K562 (cell line): Measurements from ENCODE around the gene PACRG. TPM values are rescaled to one million over a fixed set of nuclear protein-coding genes. Genes with fewer than 3 reads are reported as not detected.

Experiments
- ATAC-seq: fragments of 200-7000 bp; cut with Tn5 transposase; 3 replicates; pipeline ENCODE4 v1.9.1; 2020; ENCODE audit warnings: moderate library complexity
- BruUV-seq: library from RNA; stranded (reverse); fragments of 400-500 nt; replicated peaks from 2 replicates; lab custom pipeline; 2021; lab: Mats Ljungman, UMichigan
- CTCF ChIA-PET: fragments of 300-600 bp; formaldehyde crosslinking; extraction: SDS; loops from one replicate; lab custom pipeline; 2021; ENCODE audit warnings: low intra/inter-chr PET ratio; lab: Yijun Ruan, JAX
- POLR2A ChIA-PET: fragments of 300-600, 350-650 bp; sonication (Branson Sonifier 250); formaldehyde crosslinking; extraction: SDS; loops from one replicate; lab custom pipeline; 2021; ENCODE audit warnings: antibody characterized with exemption, inconsistent platforms; lab: Yijun Ruan, JAX
- DNase-seq, 4 experiments: peaks; one replicate each; pipeline versions ENCODE4 v3.0.0 to v3.0.0-alpha.2; 2011 to 2018; ENCODE audit warnings: low spot score in 3 of 4, mixed read lengths in 3 of 4; ENCODE audit errors: extremely low read depth in 1 of 4
- FAIRE-seq: peaks from 2 replicates; lab custom pipeline; 2011; peaks lifted over from hg19 to GRCh38; lab: Jason Lieb, UNC
- H2AFZ ChIP-seq: 2 replicates; pipeline ENCODE4 v1.6.0; 2011; ENCODE audit warnings: low read depth, low read length, control low read depth, inconsistent platforms
- H3K27ac ChIP-seq: fragments of 200-600 bp; 3 replicates; pipeline ENCODE4 v1.8.0; 2011; ENCODE audit warnings: low read depth, mild to moderate bottlenecking, control low read depth, inconsistent platforms, low read length, moderate library complexity, mixed read lengths; ENCODE audit errors: extremely low read depth
- H3K27me3 ChIP-seq, 2 experiments: fragments of 300-600 bp in 1 of 2; 2 replicates in 1 of 2; 3 replicates in 1 of 2; pipeline versions ENCODE4 v1.6.0 to v1.8.0; 2011; ENCODE audit warnings: inconsistent platforms in 2 of 2, low read length in 2 of 2, mild to moderate bottlenecking in 1 of 2, mixed read lengths in 1 of 2, moderate library complexity in 1 of 2; ENCODE audit not compliant: control insufficient read depth in 2 of 2, insufficient read depth in 2 of 2
- H3K36me3 ChIP-seq: fragments of 300-600 bp; 3 replicates; pipeline ENCODE4 v1.8.0; 2011; ENCODE audit warnings: mild to moderate bottlenecking, low read length, inconsistent platforms; ENCODE audit not compliant: control insufficient read depth, insufficient read depth
- H3K4me1 ChIP-seq, 2 experiments: fragments of 200-600 bp in 1 of 2; replicated peaks in 1 of 2; 2 replicates in 1 of 2; 3 replicates in 1 of 2; pipeline versions ENCODE4 v1.5.1 to v1.8.0; 2011; ENCODE audit warnings: inconsistent platforms in 2 of 2, low read length in 2 of 2, mild to moderate bottlenecking in 1 of 2, mixed read lengths in 1 of 2, moderate library complexity in 1 of 2; ENCODE audit not compliant: control insufficient read depth in 2 of 2, insufficient read depth in 2 of 2
- H3K4me2 ChIP-seq: 2 replicates; pipeline ENCODE4 v1.6.1; 2011; ENCODE audit warnings: low read length, control low read depth, inconsistent platforms, mixed read lengths; ENCODE audit not compliant: insufficient read depth
- H3K4me3 ChIP-seq: fragments of 200-600 bp; sonication (generic), shearing (Covaris generic); 2 replicates; pipeline ENCODE4 v1.5.1; 2016; ENCODE audit warnings: control low read depth, inconsistent platforms
- H3K79me2 ChIP-seq: fragments of 200-600 bp; 3 replicates; pipeline ENCODE4 v1.8.0; 2011; ENCODE audit warnings: low read length, inconsistent platforms; ENCODE audit not compliant: control insufficient read depth, insufficient read depth
- H3K9ac ChIP-seq, 2 experiments: 2 replicates each; pipeline versions ENCODE4 v1.6.0 to v1.6.1; 2011; ENCODE audit warnings: low read depth in 2 of 2, low read length in 2 of 2, control low read depth in 1 of 2, inconsistent platforms in 1 of 2, mild to moderate bottlenecking in 1 of 2, mixed read lengths in 1 of 2; ENCODE audit not compliant: insufficient read depth in 1 of 2
- H3K9me1 ChIP-seq: one replicate; pipeline ENCODE4 v1.6.0; 2011; ENCODE audit warnings: inconsistent platforms, mild to moderate bottlenecking, low read length, moderate library complexity; ENCODE audit not compliant: control insufficient read depth, insufficient read depth
- H3K9me3 ChIP-seq: replicated peaks from 2 replicates; pipeline ENCODE4 v1.5.1; 2011; ENCODE audit warnings: low read depth, low read length, inconsistent platforms; ENCODE audit not compliant: control insufficient read depth, insufficient read depth
- H4K20me1 ChIP-seq: replicated peaks from 2 replicates; pipeline ENCODE4 v1.6.1; 2011; ENCODE audit warnings: low read length, inconsistent platforms, mixed read lengths; ENCODE audit not compliant: control insufficient read depth, insufficient read depth
- CREB3L1 ChIP-seq: fragments of 450-650 bp; IDR thresholded peaks from 2 replicates; pipeline ENCODE4 v1.6.1; 2014; ENCODE audit warnings: low read depth, mild to moderate bottlenecking, moderate library complexity, borderline replicate concordance
- E2F5 ChIP-seq: sonication (generic); formaldehyde crosslinking; IDR thresholded peaks from 2 replicates; pipeline ENCODE4 v1.8.0; 2022; ENCODE audit warnings: mild to moderate bottlenecking, missing genetic modification reagents
- HBP1 ChIP-seq: fragments of 450-650 bp; formaldehyde crosslinking; IDR thresholded peaks from 2 replicates; pipeline ENCODE4 v1.4.0; 2022; ENCODE audit warnings: missing genetic modification characterization
- ID3 ChIP-seq, 2 experiments: fragments of 250-450 bp in 1 of 2; fragments of 450-650 bp in 1 of 2; sonication (Bioruptor Pico) in 1 of 2; IDR thresholded peaks; 2 replicates each; pipeline versions ENCODE4 v1.6.1 to v1.8.0; 2016 to 2021; ENCODE audit warnings: mild to moderate bottlenecking in 2 of 2, moderate library complexity in 2 of 2, missing compliant biosample characterization in 1 of 2, missing genetic modification characterization in 1 of 2
- KAT8 ChIP-seq: fragments of 450-650 bp; IDR thresholded peaks from 2 replicates; pipeline ENCODE4 v1.6.1; 2016; ENCODE audit warnings: low read depth, mild to moderate bottlenecking
- PURB ChIP-seq: sonication (generic); formaldehyde crosslinking; IDR thresholded peaks from 2 replicates; pipeline ENCODE4 v1.9.0; 2021; ENCODE audit warnings: low read depth, mild to moderate bottlenecking, missing genetic modification reagents
- SNIP1 ChIP-seq: fragments of 450-650 bp; IDR thresholded peaks from 2 replicates; pipeline ENCODE4 v1.7.1; 2017; ENCODE audit warnings: low read depth, mild to moderate bottlenecking
- TAL1 ChIP-seq: fragments of 450-650 bp; IDR thresholded peaks from 2 replicates; pipeline ENCODE4 v1.6.1; 2016; ENCODE audit warnings: mild to moderate bottlenecking
- ZC3H11A ChIP-seq: IDR thresholded peaks from 2 replicates; pipeline ENCODE4 v1.6.1; 2012; ENCODE audit warnings: low read depth, low read length, improper control_type of control experiment
- ZFX ChIP-seq: sonication (generic); formaldehyde crosslinking; IDR thresholded peaks from 2 replicates; pipeline ENCODE4 v1.8.0; 2022; ENCODE audit warnings: mild to moderate bottlenecking, missing genetic modification reagents, moderate library complexity
- ZNF609 ChIP-seq: sonication (generic); formaldehyde crosslinking; IDR thresholded peaks from 2 replicates; pipeline ENCODE4 v1.8.1; 2023; ENCODE audit warnings: missing genetic modification reagents, mild to moderate bottlenecking, borderline replicate concordance
- WGBS: fragments of 100-300 bp; shearing (Covaris generic); methylation state at CpG from one replicate; pipeline ENCODE4 v1.1.6; 2016; ENCODE audit warnings: low coverage, mixed read lengths; ENCODE audit not compliant: insufficient coverage; ENCODE audit errors: missing lambda C conversion rate; 5-methylcytosine and 5-hydroxymethylcytosine counted together
- in situ Hi-C: fragments of 300-500 bp; cut with MboI; formaldehyde crosslinking; loops from 4 replicates; pipeline ENCODE4 v1.15.0; 2018; ENCODE audit warnings: inconsistent platforms, mixed read lengths
- intact Hi-C: fragments of 100-400 bp; cut with micrococcal nuclease; formaldehyde crosslinking; loops from 2 replicates; pipeline ENCODE4 v1.14.2; 2022
- polyA plus RNA-seq, 8 experiments: library from polyadenylated mRNA; depleted of rRNA in 4 of 8; stranded (reverse) in 5 of 8; unstranded in 3 of 8; fragments of >200 nt; fragmentation: Nextera tagmentation in 2 of 8; fragmentation: Illumina TruSeq in 1 of 8; extraction: Ambion mirVana in 2 of 8; extraction: Trizol in 1 of 8; gene quantifications; 2 replicates each; pipeline versions ENCODE4 v1.2.1 to v1.2.3, GENCODE V29; 2011 to 2014; ENCODE audit warnings: inconsistent platforms in 1 of 8, missing spikeins in 1 of 8
- total RNA-seq, 7 experiments: library from RNA; depleted of rRNA in 6 of 7; stranded (reverse); fragments of >200 nt in 6 of 7; fragmentation: Illumina TruSeq in 2 of 7; extraction: Trizol in 2 of 7; gene quantifications; 2 replicates each; pipeline versions ENCODE4 v1.2.1 to v1.2.3, GENCODE V29; 2011 to 2021; ENCODE audit warnings: low replicate concordance in 1 of 7

PACRG gene
- total and polyA plus RNA-seq, 9 of the 15 experiments (the other 6 are each of a cell fraction or from before 2014, with no cell fraction given) = 0.04 TPM; not detected in 8

- TF ChIP-seq ZNF609 (CRISPR knock-in tag) = no peak
- no peak for TF ChIP-seq SNIP1
These were observed 18.3 kb upstream of the PACRG start (continued) for GRCh38 chr6:162709431-162709830.

GRCh38 chr6:162710419-162710818, 17.4 kb upstream of the PACRG start:
- DNase-seq = no peak
- POLR2A ChIA-PET = interaction anchor here (1.1 kb wide), 1 partner anchor 40 kb away, joined by 3 read pairs; no protein-coding TSS in a partner anchor
- H3K9me3 ChIP-seq = no peaks in the 10 kb centered on the region
- TF ChIP-seq TAL1 (no peak), PURB (no peak), ZFX (CRISPR knock-in tag) (no peak), CREB3L1 (no peak), E2F5 (CRISPR knock-in tag) (no peak), ID3 (CRISPR knock-in tag; IDR thresholded peaks at IDR 0.05) (no peak), ID3 (tag; IDR thresholded peaks at IDR 0.05) (no peak), KAT8 (no peak), ZC3H11A (no peak), HBP1 (CRISPR knock-in tag) (no peak)

More at GRCh38 chr6:162710419-162710818, 17.4 kb upstream of the PACRG start:
- CTCF ChIA-PET = no interaction called here
- in situ Hi-C loops (no loop called here), intact Hi-C loops (no loop called here)
- no peak for FAIRE-seq
- no peaks in the 10 kb centered on the region for H3K79me2 ChIP-seq
- 0% methylated on average over 1 of the region's 1 CpG for WGBS
- no peaks in the 10 kb centered on the region for H3K4me1 ChIP-seq
- H3K4me2 ChIP-seq = no peak overlapping the region
- BruUV-seq = no TSS peak
- no peak overlapping the region for H2AFZ ChIP-seq
- no peak overlapping the region for H3K4me3 ChIP-seq
- H3K27me3 ChIP-seq = no peaks in the 10 kb centered on the region
- H3K9me1 ChIP-seq = no peaks in the 10 kb centered on the region
- no peaks in the 10 kb centered on the region for H3K36me3 ChIP-seq
- ATAC-seq = no peak
- no peak overlapping the region for H3K9ac ChIP-seq
- H4K20me1 ChIP-seq = no peaks in the 10 kb centered on the region
- H3K27ac ChIP-seq = no peak overlapping the region
